GM10248 (cell line): ENCODE measurements around the gene NHLH1.

Source experiments
- CTCF ChIA-PET: fragments of 300-600 bp; sonication (Branson Sonifier 250); formaldehyde crosslinking; extraction: SDS; loops from one replicate; lab custom pipeline; 2021; ENCODE audit warnings: antibody characterized with exemption; lab: Yijun Ruan, JAX
- POLR2A ChIA-PET: fragments of 350-650 bp; sonication (Branson Sonifier 250); formaldehyde crosslinking; extraction: SDS; loops from one replicate; lab custom pipeline; 2020; ENCODE audit warnings: antibody characterized with exemption; lab: Yijun Ruan, JAX
- DNase-seq: peaks from one replicate; pipeline ENCODE4 v3.0.0; 2012; ENCODE audit errors: extremely low spot score
- TF ChIP-seq, protein P1 (sequence below): IDR thresholded peaks from 2 replicates; pipeline ENCODE4 v1.5.1; 2012; ENCODE audit warnings: mild to moderate bottlenecking, low read depth; ENCODE audit errors: extremely low read depth, missing control alignments, control extremely low read depth

Gene NHLH1

DNA sequence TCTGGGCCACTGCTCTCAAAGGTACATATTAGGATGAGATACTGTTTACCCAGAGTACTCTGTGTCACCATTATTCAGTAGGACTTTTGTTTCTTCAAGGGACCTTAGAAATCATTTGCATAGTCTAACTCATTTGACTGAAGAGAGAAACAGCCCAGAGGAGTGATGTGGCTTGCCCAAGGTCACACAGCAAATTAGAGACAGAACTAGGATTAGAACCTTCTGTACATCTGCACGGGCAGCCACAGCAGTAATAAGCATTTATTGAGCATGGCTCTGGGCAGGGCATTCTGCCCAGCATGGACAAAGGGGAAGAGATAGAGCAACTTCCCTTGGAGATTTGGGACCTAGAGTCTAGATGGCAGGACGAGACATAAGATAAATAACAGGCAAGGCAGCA is 5.7 kb upstream of the NHLH1 start:
- ChIA-PET POLR2A (no interaction called here), CTCF (interaction anchor here (1.5 to 9.5 kb wide), 2 partner anchors 8 to 16 kb away, joined by 6 to 78 read pairs; no protein-coding TSS in a partner anchor)
- TF ChIP-seq, protein P1, sequence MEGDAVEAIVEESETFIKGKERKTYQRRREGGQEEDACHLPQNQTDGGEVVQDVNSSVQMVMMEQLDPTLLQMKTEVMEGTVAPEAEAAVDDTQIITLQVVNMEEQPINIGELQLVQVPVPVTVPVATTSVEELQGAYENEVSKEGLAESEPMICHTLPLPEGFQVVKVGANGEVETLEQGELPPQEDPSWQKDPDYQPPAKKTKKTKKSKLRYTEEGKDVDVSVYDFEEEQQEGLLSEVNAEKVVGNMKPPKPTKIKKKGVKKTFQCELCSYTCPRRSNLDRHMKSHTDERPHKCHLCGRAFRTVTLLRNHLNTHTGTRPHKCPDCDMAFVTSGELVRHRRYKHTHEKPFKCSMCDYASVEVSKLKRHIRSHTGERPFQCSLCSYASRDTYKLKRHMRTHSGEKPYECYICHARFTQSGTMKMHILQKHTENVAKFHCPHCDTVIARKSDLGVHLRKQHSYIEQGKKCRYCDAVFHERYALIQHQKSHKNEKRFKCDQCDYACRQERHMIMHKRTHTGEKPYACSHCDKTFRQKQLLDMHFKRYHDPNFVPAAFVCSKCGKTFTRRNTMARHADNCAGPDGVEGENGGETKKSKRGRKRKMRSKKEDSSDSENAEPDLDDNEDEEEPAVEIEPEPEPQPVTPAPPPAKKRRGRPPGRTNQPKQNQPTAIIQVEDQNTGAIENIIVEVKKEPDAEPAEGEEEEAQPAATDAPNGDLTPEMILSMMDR, result no peak

DNA sequence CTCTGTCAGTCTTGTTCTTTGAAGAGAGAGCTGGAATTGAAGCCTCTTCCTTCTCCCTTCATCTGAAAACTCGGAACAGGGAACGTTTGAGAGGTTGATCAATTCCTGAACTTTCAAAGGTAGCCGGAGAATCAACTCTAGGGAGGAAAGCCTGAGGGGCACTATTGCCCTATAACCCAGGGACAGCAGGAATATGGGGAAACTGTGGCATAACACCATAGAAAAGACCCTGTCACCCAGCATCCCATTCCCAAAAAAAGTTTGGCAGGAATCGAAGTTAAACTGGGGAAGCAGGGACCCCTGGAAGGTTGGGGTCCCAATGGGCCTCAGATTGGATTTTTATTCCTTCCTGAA is 5.1 kb upstream of the NHLH1 start:
- no peak for DNase-seq
- POLR2A ChIA-PET, result no interaction called here
- TF ChIP-seq, protein P1, result no peak
- CTCF ChIA-PET, result interaction anchor here (1.5 to 9.5 kb wide), 4 partner anchors 9 to 261 kb away, joined by 6 to 78 read pairs (median 6); no protein-coding TSS in a partner anchor

More for the DNA sequence above, 5.7 kb upstream of the NHLH1 start:
- no peak for DNase-seq

DNA sequence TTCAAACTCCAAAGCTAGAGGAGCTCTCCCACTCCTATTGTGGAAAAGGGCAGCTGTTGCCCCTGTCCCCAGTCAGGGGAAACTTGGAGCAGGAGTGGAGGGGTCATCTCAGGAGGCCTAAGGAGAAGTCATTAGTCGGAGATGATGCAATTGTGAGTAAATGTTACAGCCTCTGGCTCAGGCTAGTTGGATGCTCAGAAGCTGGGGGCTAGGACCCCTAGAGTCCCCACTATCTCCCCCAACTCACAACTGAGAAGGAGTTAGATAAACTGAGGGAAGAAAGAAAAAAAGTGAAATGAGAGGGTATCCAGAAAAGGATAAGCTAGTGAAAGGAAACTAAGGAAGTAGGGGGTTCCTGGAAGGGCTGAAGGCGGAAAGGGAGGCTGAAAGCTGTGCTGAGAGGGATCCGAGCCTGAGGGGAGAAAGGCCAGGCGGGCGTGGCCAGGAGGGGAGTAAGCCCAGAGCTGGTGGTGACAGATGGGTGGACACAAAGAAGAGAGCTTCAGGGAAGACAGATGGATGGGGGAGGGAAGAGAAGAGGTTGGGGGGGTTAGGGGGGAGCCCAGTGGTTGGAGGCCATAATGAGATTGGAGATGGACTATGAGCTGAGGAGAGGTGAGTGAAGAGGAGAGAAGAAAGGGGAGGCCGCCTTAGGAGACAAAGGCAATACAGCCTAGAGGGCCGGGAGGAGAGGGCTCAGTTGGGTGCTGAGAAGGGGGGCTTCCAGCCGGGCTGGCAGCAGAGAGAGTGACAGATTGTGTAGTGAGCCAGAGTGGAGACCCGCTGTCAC is 4.5 kb upstream of the NHLH1 start:
- DNase-seq, result no peak
- POLR2A ChIA-PET, result interaction anchor here (0.6 to 1.1 kb wide), 2 partner anchors 8 to 1027 kb away, joined by 3 read pairs; no protein-coding TSS in a partner anchor
- TF ChIP-seq, protein P1, result no peak
- CTCF ChIA-PET, result interaction anchor here (0.8 to 9.5 kb wide), 7 partner anchors 9 to 277 kb away, joined by 3 to 78 read pairs (median 6); no protein-coding TSS in a partner anchor

DNA sequence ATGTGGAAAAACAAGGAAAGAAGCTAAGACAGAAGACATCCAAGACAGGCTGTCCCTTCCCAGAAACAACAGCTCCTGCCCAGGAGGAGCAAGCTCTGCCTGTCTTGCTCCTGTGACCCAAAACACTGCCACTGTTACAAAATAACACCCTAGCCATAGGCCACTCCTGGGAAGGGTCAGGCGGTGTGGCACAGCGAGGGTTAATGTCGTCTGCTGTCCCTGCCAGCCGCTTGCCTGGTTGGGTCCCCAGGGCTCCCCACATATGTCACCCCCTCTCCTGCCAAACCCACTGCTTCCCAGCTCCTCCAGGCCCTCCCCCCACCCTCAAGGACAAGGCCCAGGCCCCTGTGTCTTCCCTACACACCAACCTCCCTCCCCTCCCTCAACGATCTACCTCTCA is 3.9 kb upstream of the NHLH1 start:
- POLR2A ChIA-PET, result interaction anchor here (1.1 kb wide), 1 partner anchor 9 kb away, joined by 3 read pairs; no protein-coding TSS in a partner anchor
- TF ChIP-seq, protein P1, result no peak
- no peak for DNase-seq
- CTCF ChIA-PET, result interaction anchor here (0.8 to 9.5 kb wide), 8 partner anchors 10 to 278 kb away, joined by 3 to 78 read pairs (median 4); no protein-coding TSS in a partner anchor

DNA sequence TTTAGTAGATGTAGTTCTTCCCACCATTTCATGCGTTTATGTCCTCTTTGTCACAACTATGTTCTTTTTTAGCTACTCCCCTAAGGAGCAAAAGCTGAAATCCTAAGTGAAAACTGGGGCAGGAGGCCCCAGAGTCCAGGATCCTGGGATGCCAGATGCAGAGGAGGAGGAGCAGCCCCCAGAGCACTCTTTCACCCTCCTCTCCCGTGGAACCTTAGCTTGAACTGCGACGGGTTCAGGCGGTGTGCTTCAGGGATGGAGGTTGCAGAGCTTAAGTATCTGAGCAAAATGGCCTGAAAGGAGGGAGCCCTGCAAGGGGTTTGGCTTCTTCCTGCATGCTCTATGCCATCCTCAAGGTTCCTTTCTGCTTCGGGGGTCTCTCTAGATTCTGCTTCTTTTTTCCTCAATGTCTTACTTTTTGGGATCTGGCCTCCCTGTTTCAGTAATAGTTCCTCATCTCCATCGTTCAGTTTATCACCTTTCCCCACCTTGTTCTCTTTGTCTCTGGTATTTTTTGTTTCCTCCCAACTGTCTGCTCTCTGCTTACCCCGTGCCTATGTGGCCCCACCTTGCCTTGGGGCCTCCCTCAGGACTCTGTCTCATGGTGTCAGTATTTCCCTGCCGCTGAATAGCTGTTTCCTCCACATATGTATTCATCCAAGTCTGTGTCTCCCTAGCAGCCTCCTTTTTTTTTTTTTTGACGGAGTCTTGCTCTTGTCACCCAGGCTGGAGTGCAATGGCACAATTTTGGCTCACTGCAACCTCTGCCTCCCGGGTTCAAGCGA is 2.7 kb upstream of the NHLH1 start:
- POLR2A ChIA-PET, result no interaction called here
- CTCF ChIA-PET, result interaction anchor here (1.0 to 9.5 kb wide), 4 partner anchors 9 to 17 kb away, joined by 3 to 78 read pairs (median 14); no protein-coding TSS in a partner anchor
- TF ChIP-seq, protein P1, result no peak
- no peak for DNase-seq

DNA sequence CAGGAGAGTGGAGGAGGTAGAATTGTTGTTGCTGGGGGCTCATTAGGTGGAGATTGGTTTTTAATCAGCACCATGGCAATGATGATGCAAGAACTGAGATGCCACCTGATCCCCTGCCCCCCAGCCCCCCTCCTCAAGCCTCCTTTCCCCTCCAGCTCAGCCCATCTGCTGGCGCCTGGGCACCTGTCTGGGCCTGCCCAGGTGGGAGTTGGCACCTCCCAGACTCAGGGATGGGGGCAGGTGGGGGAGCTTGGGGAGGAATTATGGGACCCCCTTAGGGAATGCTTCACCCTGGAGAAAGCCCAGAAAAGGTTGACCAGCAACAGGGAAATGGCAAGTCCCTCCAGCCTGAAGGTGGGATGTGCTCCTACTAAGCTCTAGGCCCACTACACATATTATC is 1.5 kb upstream of the NHLH1 start:
- no peak for DNase-seq
- TF ChIP-seq, protein P1, result no peak
- ChIA-PET POLR2A (no interaction called here), CTCF (interaction anchor here (0.9 to 9.5 kb wide), 9 partner anchors 10 to 280 kb away, joined by 3 to 78 read pairs (median 4); no protein-coding TSS in a partner anchor)
